SK-N-SH treated with all-trans-retinoic acid at 6 μM for 48 hours (cell line): ENCODE measurements around the gene C10orf143.

Source experiments
- ATAC-seq: fragments of 200-7000 bp; cut with Tn5 transposase; 3 replicates; pipeline ENCODE4 v1.9.1; 2020; ENCODE audit warnings: mild to moderate bottlenecking, moderate library complexity
- ARNTL ChIP-seq: fragments of 450-650 bp; formaldehyde crosslinking; IDR thresholded peaks from 2 replicates; pipeline ENCODE4 v1.5.0; 2020; ENCODE audit warnings: low read depth, mild to moderate bottlenecking, moderate library complexity, borderline replicate concordance
- BACH2 ChIP-seq: fragments of 250-450 bp; sonication (Bioruptor Pico); IDR thresholded peaks from 2 replicates; pipeline ENCODE4 v1.9.0; 2021; ENCODE audit warnings: mild to moderate bottlenecking, borderline replicate concordance
- ESRRG ChIP-seq: fragments of 250-450 bp; sonication (Bioruptor Pico); IDR thresholded peaks from 2 replicates; pipeline ENCODE4 v1.6.1; 2021; ENCODE audit warnings: mild to moderate bottlenecking
- ISL1 ChIP-seq: fragments of 250-450 bp; sonication (Bioruptor Pico); IDR thresholded peaks from 2 replicates; pipeline ENCODE4 v2.1.2; 2022; ENCODE audit warnings: mild to moderate bottlenecking, moderate library complexity
- OSR1 ChIP-seq: fragments of 250-450 bp; sonication (Bioruptor Pico); IDR thresholded peaks from 2 replicates; pipeline ENCODE4 v1.8.0; 2022; ENCODE audit warnings: moderate library complexity, mild to moderate bottlenecking, inconsistent platforms
- PPARA ChIP-seq: fragments of 250-450 bp; sonication (Bioruptor Pico); IDR thresholded peaks from 2 replicates; pipeline ENCODE4 v1.5.0; 2020; ENCODE audit warnings: mild to moderate bottlenecking, borderline replicate concordance
- RARB ChIP-seq: fragments of 250-450 bp; sonication (Bioruptor Pico); IDR thresholded peaks from 2 replicates; pipeline ENCODE4 v1.8.0; 2021; ENCODE audit warnings: mild to moderate bottlenecking, moderate library complexity
- SNAI2 ChIP-seq: fragments of 250-450 bp; sonication (Bioruptor Pico); IDR thresholded peaks from 2 replicates; pipeline ENCODE4 v1.5.0; 2020; ENCODE audit warnings: mild to moderate bottlenecking, moderate library complexity
- TCF4 ChIP-seq: fragments of 250-450 bp; sonication (Bioruptor Pico); IDR thresholded peaks from 2 replicates; pipeline ENCODE4 v1.8.0; 2021; ENCODE audit warnings: mild to moderate bottlenecking, moderate library complexity, borderline replicate concordance
- TOX ChIP-seq: fragments of 250-450 bp; sonication (Bioruptor Pico); IDR thresholded peaks from 2 replicates; pipeline ENCODE4 v1.8.0; 2021; ENCODE audit warnings: mild to moderate bottlenecking, moderate library complexity, borderline replicate concordance
- ZC3H10 ChIP-seq: fragments of 250-450 bp; sonication (Bioruptor Pico); IDR thresholded peaks from 2 replicates; pipeline ENCODE4 v1.5.1; 2021; ENCODE audit warnings: mild to moderate bottlenecking, moderate library complexity
- ZFP3 ChIP-seq: fragments of 250-450 bp; sonication (Bioruptor Pico); IDR thresholded peaks from 2 replicates; pipeline ENCODE4 v1.5.0; 2020; ENCODE audit warnings: mild to moderate bottlenecking, moderate library complexity
- ZFP30 ChIP-seq: fragments of 450-650 bp; formaldehyde crosslinking; IDR thresholded peaks from 2 replicates; pipeline ENCODE4 v1.5.0; 2022; ENCODE audit warnings: mild to moderate bottlenecking, moderate library complexity
- ZNF565 ChIP-seq: fragments of 450-650 bp; formaldehyde crosslinking; conservative IDR thresholded peaks from 2 replicates; pipeline ENCODE4 v1.5.0; 2020; ENCODE audit warnings: low read depth, mild to moderate bottlenecking, moderate library complexity
- ZNF8 ChIP-seq: fragments of 450-650 bp; formaldehyde crosslinking; IDR thresholded peaks from 2 replicates; pipeline ENCODE4 v1.5.0; 2020; ENCODE audit warnings: mild to moderate bottlenecking, moderate library complexity
- TF ChIP-seq, protein P1 (sequence below): fragments of 250-450 bp; sonication (Bioruptor Pico); IDR thresholded peaks from 2 replicates; pipeline ENCODE4 v1.8.0; 2020; ENCODE audit warnings: mild to moderate bottlenecking, moderate library complexity, borderline replicate concordance
- TF ChIP-seq, protein P2 (sequence below): fragments of 250-450 bp; sonication (Bioruptor Pico); IDR thresholded peaks from 2 replicates; pipeline ENCODE4 v1.5.1; 2020; ENCODE audit warnings: low read depth, mild to moderate bottlenecking, moderate library complexity
- TF ChIP-seq, protein P3 (sequence below): fragments of 250-450 bp; sonication (Bioruptor Pico); IDR thresholded peaks from 2 replicates; pipeline ENCODE4 v1.5.1; 2021; ENCODE audit warnings: mild to moderate bottlenecking, moderate library complexity
- TF ChIP-seq, protein P4 (sequence below): fragments of 250-450 bp; sonication (Bioruptor Pico); IDR thresholded peaks from 2 replicates; pipeline ENCODE4 v1.5.0; 2020; ENCODE audit warnings: mild to moderate bottlenecking, moderate library complexity
- TF ChIP-seq, protein P5 (sequence below): fragments of 250-450 bp; sonication (Bioruptor Pico); IDR thresholded peaks from 2 replicates; pipeline ENCODE4 v1.8.0; 2021; ENCODE audit warnings: low read depth, mild to moderate bottlenecking, moderate library complexity, borderline replicate concordance

Gene C10orf143

DNA sequence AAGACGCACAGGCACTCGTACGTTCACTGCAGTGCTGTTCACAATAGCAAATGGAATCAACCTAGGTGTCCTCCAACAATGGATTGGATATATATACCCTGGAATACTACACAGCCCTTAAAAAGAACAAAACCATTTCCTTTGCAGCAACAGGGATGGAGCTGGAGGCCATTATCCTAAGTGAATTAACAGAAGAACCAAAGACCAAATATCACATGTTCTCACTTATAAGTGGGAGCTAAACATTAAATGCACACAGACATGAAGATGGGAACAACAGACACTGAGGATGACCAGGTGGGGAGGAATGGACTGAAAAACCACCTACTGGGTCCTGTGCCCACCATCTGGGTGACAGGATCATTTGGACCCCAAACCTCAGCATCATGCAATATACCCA lies 94.5 kb downstream of the C10orf143 start:
- TF ChIP-seq ZFP3 (CRISPR knock-in tag), result no peak
- no peak for TF ChIP-seq ESRRG
- TF ChIP-seq, protein P1, sequence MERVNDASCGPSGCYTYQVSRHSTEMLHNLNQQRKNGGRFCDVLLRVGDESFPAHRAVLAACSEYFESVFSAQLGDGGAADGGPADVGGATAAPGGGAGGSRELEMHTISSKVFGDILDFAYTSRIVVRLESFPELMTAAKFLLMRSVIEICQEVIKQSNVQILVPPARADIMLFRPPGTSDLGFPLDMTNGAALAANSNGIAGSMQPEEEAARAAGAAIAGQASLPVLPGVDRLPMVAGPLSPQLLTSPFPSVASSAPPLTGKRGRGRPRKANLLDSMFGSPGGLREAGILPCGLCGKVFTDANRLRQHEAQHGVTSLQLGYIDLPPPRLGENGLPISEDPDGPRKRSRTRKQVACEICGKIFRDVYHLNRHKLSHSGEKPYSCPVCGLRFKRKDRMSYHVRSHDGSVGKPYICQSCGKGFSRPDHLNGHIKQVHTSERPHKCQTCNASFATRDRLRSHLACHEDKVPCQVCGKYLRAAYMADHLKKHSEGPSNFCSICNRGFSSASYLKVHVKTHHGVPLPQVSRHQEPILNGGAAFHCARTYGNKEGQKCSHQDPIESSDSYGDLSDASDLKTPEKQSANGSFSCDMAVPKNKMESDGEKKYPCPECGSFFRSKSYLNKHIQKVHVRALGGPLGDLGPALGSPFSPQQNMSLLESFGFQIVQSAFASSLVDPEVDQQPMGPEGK (CRISPR knock-in tag), result no peak
- TF ChIP-seq ZNF565 (CRISPR knock-in tag), result no peak
- no peak for TF ChIP-seq TOX
- no peak for TF ChIP-seq ARNTL
- TF ChIP-seq, protein P2, sequence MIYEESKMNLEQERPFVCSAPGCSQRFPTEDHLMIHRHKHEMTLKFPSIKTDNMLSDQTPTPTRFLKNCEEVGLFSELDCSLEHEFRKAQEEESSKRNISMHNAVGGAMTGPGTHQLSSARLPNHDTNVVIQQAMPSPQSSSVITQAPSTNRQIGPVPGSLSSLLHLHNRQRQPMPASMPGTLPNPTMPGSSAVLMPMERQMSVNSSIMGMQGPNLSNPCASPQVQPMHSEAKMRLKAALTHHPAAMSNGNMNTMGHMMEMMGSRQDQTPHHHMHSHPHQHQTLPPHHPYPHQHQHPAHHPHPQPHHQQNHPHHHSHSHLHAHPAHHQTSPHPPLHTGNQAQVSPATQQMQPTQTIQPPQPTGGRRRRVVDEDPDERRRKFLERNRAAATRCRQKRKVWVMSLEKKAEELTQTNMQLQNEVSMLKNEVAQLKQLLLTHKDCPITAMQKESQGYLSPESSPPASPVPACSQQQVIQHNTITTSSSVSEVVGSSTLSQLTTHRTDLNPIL (CRISPR knock-in tag), result no peak
- no peak for TF ChIP-seq ZNF8 (CRISPR knock-in tag)
- TF ChIP-seq BACH2 (CRISPR knock-in tag), result no peak
- TF ChIP-seq RARB (CRISPR knock-in tag), result no peak
- no peak for TF ChIP-seq ZFP30
- TF ChIP-seq ISL1, result no peak
- TF ChIP-seq, protein P3, sequence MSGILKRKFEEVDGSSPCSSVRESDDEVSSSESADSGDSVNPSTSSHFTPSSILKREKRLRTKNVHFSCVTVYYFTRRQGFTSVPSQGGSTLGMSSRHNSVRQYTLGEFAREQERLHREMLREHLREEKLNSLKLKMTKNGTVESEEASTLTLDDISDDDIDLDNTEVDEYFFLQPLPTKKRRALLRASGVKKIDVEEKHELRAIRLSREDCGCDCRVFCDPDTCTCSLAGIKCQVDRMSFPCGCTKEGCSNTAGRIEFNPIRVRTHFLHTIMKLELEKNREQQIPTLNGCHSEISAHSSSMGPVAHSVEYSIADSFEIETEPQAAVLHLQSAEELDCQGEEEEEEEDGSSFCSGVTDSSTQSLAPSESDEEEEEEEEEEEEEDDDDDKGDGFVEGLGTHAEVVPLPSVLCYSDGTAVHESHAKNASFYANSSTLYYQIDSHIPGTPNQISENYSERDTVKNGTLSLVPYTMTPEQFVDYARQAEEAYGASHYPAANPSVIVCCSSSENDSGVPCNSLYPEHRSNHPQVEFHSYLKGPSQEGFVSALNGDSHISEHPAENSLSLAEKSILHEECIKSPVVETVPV, result no peak
- TF ChIP-seq, protein P4, sequence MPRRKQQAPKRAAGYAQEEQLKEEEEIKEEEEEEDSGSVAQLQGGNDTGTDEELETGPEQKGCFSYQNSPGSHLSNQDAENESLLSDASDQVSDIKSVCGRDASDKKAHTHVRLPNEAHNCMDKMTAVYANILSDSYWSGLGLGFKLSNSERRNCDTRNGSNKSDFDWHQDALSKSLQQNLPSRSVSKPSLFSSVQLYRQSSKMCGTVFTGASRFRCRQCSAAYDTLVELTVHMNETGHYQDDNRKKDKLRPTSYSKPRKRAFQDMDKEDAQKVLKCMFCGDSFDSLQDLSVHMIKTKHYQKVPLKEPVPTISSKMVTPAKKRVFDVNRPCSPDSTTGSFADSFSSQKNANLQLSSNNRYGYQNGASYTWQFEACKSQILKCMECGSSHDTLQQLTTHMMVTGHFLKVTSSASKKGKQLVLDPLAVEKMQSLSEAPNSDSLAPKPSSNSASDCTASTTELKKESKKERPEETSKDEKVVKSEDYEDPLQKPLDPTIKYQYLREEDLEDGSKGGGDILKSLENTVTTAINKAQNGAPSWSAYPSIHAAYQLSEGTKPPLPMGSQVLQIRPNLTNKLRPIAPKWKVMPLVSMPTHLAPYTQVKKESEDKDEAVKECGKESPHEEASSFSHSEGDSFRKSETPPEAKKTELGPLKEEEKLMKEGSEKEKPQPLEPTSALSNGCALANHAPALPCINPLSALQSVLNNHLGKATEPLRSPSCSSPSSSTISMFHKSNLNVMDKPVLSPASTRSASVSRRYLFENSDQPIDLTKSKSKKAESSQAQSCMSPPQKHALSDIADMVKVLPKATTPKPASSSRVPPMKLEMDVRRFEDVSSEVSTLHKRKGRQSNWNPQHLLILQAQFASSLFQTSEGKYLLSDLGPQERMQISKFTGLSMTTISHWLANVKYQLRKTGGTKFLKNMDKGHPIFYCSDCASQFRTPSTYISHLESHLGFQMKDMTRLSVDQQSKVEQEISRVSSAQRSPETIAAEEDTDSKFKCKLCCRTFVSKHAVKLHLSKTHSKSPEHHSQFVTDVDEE (CRISPR knock-in tag), result no peak
- no peak for TF ChIP-seq OSR1 (CRISPR knock-in tag)
- no peak for TF ChIP-seq SNAI2 (CRISPR knock-in tag)
- ATAC-seq, result no peak

DNA sequence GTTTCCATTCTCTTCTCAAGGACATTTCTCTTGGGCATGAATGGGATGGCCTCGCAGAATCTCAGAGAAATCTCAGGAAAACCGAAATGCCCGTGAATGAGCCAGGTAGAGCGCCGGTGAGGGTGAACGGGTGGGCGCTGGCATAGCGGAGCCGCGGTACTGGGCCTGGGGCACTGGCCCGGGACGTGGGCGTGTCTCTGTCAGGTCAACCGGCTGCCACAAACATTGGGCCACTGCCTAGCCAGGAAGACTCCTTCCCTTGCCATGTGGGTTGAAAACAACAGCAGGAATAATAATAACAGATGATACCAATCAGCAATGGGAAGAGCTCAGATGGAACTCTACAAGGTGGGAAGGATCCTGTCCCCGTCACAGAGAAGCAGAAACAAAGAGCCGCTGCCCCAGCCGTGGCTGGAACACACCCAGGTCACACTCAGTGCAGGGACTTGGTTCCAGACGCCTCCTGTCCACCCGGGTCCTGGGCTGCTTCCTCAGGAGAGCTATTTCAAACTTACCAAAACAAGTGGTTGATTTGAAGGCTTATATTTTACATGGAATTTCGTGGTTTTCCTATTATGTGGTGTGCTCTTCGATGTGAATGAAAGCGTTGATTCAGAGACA lies 95.4 kb downstream of the C10orf143 start:
- ATAC-seq, result no peak

More for the DNA sequence above, 95.4 kb downstream of the C10orf143 start:
- TF ChIP-seq ZFP3 (CRISPR knock-in tag) (no peak), RARB (CRISPR knock-in tag) (no peak), PPARA (CRISPR knock-in tag) (no peak), BACH2 (CRISPR knock-in tag) (no peak), ZNF8 (CRISPR knock-in tag) (no peak), ISL1 (no peak), ZC3H10 (CRISPR knock-in tag) (no peak), TCF4 (CRISPR knock-in tag) (no peak), ZFP30 (no peak), TOX (no peak)
- TF ChIP-seq, protein P5, sequence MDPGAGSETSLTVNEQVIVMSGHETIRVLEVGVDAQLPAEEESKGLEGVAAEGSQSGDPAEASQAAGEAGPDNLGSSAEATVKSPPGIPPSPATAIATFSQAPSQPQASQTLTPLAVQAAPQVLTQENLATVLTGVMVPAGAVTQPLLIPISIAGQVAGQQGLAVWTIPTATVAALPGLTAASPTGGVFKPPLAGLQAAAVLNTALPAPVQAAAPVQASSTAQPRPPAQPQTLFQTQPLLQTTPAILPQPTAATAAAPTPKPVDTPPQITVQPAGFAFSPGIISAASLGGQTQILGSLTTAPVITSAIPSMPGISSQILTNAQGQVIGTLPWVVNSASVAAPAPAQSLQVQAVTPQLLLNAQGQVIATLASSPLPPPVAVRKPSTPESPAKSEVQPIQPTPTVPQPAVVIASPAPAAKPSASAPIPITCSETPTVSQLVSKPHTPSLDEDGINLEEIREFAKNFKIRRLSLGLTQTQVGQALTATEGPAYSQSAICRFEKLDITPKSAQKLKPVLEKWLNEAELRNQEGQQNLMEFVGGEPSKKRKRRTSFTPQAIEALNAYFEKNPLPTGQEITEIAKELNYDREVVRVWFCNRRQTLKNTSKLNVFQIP (CRISPR knock-in tag), result no peak
- TF ChIP-seq, protein P3, result no peak
- TF ChIP-seq, protein P1 (CRISPR knock-in tag), result no peak
